ENCODE measurements around the gene PAQR9.

PAQR9 gene

GRCh38 chr3:142916605-142917004 lies 46.9 kb downstream of the PAQR9 start:
- no peak for DNase-seq (ENCODE audit: low read depth in 2 of 2)

- DNase-seq (ENCODE audit: low read depth in 2 of 2) = no peak
Observed at GRCh38 chr3:142915636-142916035, 47.8 kb downstream of the PAQR9 start.

GRCh38 chr3:142914286-142914811 lies 49.1 kb downstream of the PAQR9 start:
- no peak for DNase-seq (ENCODE audit: low read depth in 2 of 2)

GRCh38 chr3:142913432-142913831 lies 50.0 kb downstream of the PAQR9 start:
- no peak for DNase-seq (ENCODE audit: low read depth in 2 of 2)

GRCh38 chr3:142912402-142913172 lies 50.9 kb downstream of the PAQR9 start:
- no peak for DNase-seq (ENCODE audit: low read depth in 2 of 2)
